Central memory CD8-positive, alpha-beta T cell (primary cell): ENCODE results near the gene SUN1.
"Not testable (repeated sequence)": the region's sequence is repeated elsewhere in the genome, so short reads cannot be mapped to it uniquely, and the experiment has no call there.

Experiments used
- ATAC-seq: fragments of 150-1000 bp; cut with Tn5 transposase; replicated peaks from 2 replicates; pipeline ENCODE4 v1.10.0; 2022; ENCODE audit warnings: mild to moderate bottlenecking, moderate FRiP score, moderate number of reproducible peaks; ENCODE audit not compliant: poor library complexity, severe bottlenecking; ENCODE audit errors: extremely low read depth
- DNase-seq, 2 donors: peaks; one replicate each; pipeline ENCODE4 v3.0.0; 2021; ENCODE audit warnings: low spot score in 2 of 2
- H3K27ac Mint-ChIP-seq: one replicate; pipeline ENCODE4 v1.8.0; 2022; ENCODE audit warnings: low read depth, mild to moderate bottlenecking, moderate library complexity, mixed read lengths
- H3K27me3 Mint-ChIP-seq: one replicate; pipeline ENCODE4 v1.8.0; 2022; ENCODE audit warnings: mixed read lengths
- H3K36me3 Mint-ChIP-seq: one replicate; pipeline ENCODE4 v1.8.0; 2022; ENCODE audit warnings: mild to moderate bottlenecking, moderate library complexity, mixed read lengths; ENCODE audit not compliant: insufficient read depth
- H3K4me1 Mint-ChIP-seq: one replicate; pipeline ENCODE4 v1.8.0; 2022; ENCODE audit warnings: mixed read lengths
- H3K4me3 Mint-ChIP-seq: one replicate; pipeline ENCODE4 v1.8.0; 2022; ENCODE audit warnings: mild to moderate bottlenecking, moderate library complexity, mixed read lengths
- H3K9me3 Mint-ChIP-seq: one replicate; pipeline ENCODE4 v1.8.0; 2022; ENCODE audit warnings: mixed read lengths

The SUN1 gene

DNA sequence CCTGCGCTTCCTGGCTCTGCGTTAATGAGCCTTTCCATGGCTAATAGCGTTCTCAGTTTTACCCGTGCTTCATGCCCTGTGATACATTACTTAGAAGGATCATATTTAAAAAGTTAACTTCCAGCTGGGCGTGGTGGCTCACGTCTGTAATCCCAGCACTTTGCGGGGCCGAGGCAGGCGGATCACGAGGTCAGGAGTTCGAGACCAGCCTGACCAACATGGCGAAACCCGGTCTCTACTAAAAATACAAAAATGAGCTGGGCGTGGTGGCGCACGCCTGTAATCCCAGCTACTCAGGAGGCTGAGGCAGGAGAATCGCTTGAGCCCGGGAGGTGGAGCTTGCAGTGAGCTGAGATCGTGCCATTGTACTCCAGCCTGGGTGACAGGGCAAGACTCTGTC lies 40.4 kb downstream of the SUN1 start:
- not testable (repeated sequence) for DNase-seq, H3K4me1 Mint-ChIP-seq, H3K27ac Mint-ChIP-seq, ATAC-seq, H3K9me3 Mint-ChIP-seq, H3K4me3 Mint-ChIP-seq, H3K27me3 Mint-ChIP-seq
- H3K36me3 Mint-ChIP-seq, result peaks cover 21% of the 10 kb centered on the region

DNA sequence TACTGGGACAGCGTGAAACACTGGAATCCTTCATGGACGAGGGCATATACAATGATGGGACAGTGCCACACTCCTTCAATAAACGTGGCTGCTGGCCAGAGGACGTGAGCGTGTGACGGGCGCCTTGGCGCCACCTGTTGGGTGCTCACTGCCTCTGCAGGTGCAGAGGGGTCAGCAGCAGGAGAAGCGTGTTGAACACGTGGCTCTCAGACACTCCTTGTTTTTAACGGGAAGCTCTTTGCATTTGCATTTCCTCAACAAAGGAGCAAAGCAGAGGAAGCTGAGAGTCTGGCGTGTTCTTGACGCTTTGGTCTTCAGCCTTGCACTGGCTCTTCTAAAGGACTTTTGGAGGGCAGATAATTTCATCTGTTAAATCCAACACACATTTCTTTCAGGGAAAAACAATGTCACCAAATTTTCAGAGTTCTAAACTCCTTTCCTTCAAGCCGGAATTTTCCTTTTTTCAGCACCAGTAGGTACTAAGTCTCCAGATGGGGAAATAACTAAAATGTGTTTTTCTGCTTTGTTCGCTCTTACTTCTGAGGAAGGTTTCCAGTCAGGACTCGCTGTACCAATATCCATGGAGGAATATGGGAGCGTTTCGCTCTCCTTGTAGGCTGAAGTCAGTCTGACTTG lies 41.2 kb downstream of the SUN1 start:
- DNase-seq, result peak; percentile 40 to 41
- Mint-ChIP-seq H3K27ac (no peak overlapping the region), H3K4me3 (no peak overlapping the region), H3K9me3 (no peaks in the 10 kb centered on the region), H3K27me3 (no peaks in the 10 kb centered on the region), H3K36me3 (peaks cover 27% of the 10 kb centered on the region), H3K4me1 (no peaks in the 10 kb centered on the region)
- no peak for ATAC-seq

DNA sequence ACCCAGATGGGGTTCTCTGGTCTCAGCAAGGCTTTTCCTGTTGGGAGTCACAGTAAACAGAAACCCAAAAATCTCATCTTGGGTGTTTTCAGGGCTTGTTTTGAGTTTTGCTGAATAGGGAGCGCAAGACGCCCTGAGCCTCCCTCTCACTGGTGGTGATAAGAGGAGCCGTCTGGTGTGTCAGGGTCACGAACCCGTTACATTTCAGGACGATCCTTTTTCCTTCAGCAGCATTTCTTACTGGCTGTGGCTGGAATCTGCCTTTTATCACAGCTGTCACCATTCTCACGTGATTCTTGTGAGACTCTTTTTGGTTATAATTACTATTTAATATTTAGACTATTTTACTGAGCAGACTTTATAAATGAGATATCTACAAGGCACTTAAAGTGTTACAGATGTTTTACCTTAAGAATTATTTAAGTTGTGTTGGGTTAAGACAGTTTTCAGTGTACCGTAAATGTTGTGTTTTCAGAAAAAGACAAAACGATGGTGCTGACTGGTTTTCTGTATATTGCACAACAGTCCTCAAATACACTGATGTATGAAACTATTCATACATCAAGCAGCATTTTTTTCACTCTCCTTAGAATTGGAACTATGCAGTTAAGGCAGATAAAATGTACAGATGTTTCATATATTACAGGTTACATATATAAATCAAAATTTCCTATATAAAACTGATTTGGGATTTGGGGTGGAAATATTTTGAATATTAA lies 41.9 kb downstream of the SUN1 start:
- H3K36me3 Mint-ChIP-seq, result peaks cover 26% of the 10 kb centered on the region
- H3K4me1 Mint-ChIP-seq, result peaks cover 3% of the 10 kb centered on the region
- DNase-seq, result no peak
- H3K27me3 Mint-ChIP-seq, result no peaks in the 10 kb centered on the region
- no peak overlapping the region for H3K27ac Mint-ChIP-seq
- no peak for ATAC-seq
- no peak overlapping the region for H3K4me3 Mint-ChIP-seq
- H3K9me3 Mint-ChIP-seq, result no peaks in the 10 kb centered on the region

DNA sequence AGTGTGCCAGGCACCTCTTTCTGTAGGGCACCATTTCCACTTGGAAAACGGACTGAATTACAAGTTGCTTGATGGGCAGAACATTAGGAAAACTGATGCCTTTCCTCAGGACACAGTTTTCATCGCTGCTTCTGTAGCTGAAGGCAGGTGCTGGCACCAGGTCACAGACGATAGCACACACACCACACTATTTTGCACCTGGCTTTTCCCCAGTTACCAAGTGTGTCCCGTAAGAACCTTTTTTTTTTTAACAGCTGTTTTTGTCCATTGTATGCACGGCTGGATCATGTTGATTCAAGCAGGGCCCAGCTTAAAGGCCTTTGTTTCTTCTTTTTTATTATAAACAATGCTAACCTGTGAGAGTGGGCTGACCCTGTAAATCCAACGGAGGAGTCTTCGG lies 42.8 kb downstream of the SUN1 start:
- ATAC-seq (no peak), DNase-seq (no peak)
- Mint-ChIP-seq H3K4me1 (peaks cover 10% of the 10 kb centered on the region), H3K9me3 (no peaks in the 10 kb centered on the region), H3K36me3 (peaks cover 25% of the 10 kb centered on the region), H3K27me3 (no peaks in the 10 kb centered on the region), H3K4me3 (no peak overlapping the region), H3K27ac (no peak overlapping the region)

DNA sequence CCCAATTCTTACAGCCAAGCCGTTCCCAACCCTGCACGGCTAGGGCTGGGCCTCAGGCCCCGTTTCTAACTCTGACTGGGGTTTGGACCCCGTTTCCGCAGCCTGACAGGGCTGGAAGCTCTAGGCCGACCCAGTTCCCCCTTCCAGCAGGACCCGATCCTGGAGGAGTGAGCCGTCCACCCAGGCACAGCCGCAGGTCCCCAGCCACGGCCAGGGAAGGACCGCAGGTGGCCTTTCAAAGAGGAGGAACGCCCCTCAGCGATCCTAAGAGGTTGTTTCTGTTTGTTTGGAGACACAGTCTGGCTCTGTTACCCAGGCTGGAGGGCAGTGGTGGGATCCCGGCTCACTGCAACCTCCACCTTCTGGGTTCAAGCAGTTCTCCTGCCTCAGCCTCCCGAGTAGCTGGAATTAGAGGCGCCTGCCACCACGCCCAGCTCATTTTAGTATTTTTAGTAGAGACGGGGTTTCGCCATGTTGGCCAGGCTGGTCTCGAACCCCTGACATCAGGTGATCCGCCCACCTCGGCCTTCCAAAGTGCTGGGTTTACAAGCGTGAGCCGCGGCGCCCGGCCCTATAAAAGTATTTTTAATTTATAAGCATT lies 43.3 kb downstream of the SUN1 start:
- H3K9me3 Mint-ChIP-seq, result no peaks in the 10 kb centered on the region
- no peaks in the 10 kb centered on the region for H3K27me3 Mint-ChIP-seq
- DNase-seq, result no peak
- H3K27ac Mint-ChIP-seq, result no peak overlapping the region
- peaks cover 22% of the 10 kb centered on the region for H3K36me3 Mint-ChIP-seq
- H3K4me1 Mint-ChIP-seq, result peaks cover 10% of the 10 kb centered on the region
- ATAC-seq, result no peak
- no peak overlapping the region for H3K4me3 Mint-ChIP-seq

DNA sequence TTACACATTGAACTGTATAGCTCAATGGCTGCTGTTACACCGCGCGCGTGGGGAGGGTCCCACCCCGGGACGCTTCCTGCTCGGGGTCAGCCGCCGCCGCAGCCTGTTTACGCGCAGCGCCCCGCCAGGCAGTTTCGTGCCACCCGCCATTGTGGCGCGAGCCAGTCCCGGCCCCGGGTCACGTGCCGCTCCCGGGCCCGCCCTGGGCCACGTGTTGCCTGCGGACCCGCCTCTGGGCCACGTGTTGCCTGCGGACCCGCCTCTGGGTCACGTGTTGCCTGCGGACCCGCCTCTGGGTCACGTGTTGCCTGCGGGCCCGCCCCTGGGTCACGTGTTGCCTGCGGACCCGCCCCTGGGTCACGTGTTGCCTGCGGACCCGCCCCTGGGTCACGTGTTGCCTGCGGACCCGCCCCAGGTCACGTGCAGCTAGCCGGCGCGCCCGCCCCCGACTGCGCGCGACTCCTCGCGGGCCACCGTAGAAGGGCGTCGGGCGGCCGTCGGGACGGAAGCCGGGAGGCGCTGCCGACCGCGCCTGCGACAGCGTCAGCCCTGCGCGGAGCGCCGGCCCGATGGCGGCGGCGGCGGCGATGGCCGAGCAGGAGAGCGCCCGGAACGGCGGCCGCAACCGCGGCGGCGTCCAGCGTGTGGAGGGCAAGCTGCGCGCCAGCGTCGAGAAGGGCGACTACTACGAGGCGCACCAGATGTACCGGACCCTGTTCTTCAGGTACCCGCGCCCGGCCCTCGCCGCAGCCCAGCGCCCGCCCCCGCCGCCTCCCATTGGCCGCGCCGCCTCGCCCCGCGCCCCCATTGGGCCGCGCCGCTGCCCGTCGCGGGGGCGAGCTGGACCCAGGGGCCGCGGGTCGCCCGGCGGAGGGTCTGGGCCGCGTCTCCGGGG lies 44.0 kb downstream of the SUN1 start, which contains the start of gene GET4:
Gene GET4, plus strand, starts transcription at position 478 of the 895 bp plus-strand sequence. Its CDS starts 92 bp downstream, at position 570.
- peak; percentile 84 for ATAC-seq
- peak; percentile 97 to 99 for DNase-seq

DNA sequence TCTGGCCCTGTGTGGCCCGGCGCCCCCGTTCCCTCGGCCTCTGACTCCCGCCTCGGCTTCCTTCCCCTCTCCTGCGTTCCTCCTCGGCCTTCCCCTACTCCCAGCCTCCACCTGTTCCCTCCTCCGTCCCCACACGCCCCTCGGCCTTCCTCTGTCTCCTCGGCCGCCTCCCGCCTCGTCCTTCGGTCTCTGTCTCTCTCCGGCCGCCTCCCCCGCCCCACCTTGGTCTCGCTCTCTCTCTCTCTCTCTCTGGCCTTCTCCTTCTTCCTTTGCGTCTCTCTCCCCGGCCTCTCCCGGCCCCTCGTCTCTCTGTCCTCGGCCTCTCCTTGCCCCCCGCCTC lies 44.7 kb downstream of the SUN1 start:
- peaks cover 13% of the 10 kb centered on the region for H3K4me1 Mint-ChIP-seq
- H3K9me3 Mint-ChIP-seq, result no peaks in the 10 kb centered on the region
- peak overlapping the region; percentile 98 for H3K27ac Mint-ChIP-seq
- peak overlapping the region; percentile 91 for H3K4me3 Mint-ChIP-seq
- H3K27me3 Mint-ChIP-seq, result no peaks in the 10 kb centered on the region
- DNase-seq (no peak), ATAC-seq (peak; percentile 1)
- peaks cover 18% of the 10 kb centered on the region for H3K36me3 Mint-ChIP-seq

More for the DNA sequence above, 44.0 kb downstream of the SUN1 start, which contains the start of gene GET4:
- peak within 1 kb of the TSS; percentile 98 for H3K27ac Mint-ChIP-seq
- no peaks in the 10 kb centered on the region for H3K9me3 Mint-ChIP-seq
- no peaks in the 10 kb centered on the region for H3K27me3 Mint-ChIP-seq
- peaks cover 18% of the 10 kb centered on the region for H3K36me3 Mint-ChIP-seq
- peaks cover 10% of the 10 kb centered on the region for H3K4me1 Mint-ChIP-seq
- peak within 1 kb of the TSS; percentile 91 for H3K4me3 Mint-ChIP-seq

DNA sequence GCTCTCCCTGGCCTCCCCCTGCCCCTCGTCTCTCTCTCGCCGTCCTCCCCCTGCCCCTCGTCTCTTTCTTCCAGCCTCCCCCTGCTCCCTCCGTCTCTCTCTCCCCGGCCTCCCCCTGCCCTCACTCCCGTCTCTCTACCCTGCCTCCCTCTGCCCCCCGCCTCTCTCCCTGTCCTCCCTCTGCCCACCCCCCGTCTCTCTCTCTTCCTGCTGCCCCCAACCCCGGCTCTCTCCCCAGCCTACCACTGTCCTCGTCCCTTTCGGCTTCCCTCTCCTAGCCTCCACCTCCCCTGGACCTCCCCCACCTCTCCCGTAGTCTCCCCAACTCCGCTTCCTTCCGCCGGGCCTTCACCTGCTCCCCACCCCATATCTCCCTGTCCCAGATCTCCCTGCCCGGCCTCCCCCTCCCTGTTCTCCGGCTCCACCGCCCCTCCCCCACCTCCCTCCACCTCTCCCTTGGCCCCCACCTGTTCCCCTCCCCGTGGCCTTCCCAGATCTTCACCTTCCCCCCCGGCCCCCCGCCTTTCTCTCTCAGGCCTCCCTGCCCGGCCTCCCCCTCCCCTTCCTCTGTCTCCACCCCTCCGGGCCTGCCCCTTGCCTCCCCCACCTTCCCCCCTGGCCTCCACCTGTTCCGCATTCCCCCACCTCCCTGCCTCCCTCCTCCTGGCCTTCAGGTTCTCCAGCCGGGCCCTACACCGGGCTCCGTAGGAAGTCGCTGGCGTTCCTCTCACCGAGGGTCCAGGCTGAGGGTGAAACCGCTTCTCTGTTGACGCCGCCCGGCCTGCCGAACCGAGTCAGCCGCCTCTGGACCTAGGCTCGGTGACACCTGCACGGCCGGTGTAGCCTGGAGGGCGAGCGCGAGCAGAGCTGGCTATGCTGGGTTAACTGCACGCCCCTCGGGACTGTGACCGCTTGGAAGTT lies 45.3 kb downstream of the SUN1 start:
- no peaks in the 10 kb centered on the region for H3K9me3 Mint-ChIP-seq
- peaks cover 18% of the 10 kb centered on the region for H3K4me1 Mint-ChIP-seq
- H3K4me3 Mint-ChIP-seq, result peak overlapping the region; percentile 91
- H3K36me3 Mint-ChIP-seq, result peaks cover 16% of the 10 kb centered on the region
- DNase-seq (no peak), ATAC-seq (no peak)
- no peaks in the 10 kb centered on the region for H3K27me3 Mint-ChIP-seq
- peak overlapping the region; percentile 98 for H3K27ac Mint-ChIP-seq

DNA sequence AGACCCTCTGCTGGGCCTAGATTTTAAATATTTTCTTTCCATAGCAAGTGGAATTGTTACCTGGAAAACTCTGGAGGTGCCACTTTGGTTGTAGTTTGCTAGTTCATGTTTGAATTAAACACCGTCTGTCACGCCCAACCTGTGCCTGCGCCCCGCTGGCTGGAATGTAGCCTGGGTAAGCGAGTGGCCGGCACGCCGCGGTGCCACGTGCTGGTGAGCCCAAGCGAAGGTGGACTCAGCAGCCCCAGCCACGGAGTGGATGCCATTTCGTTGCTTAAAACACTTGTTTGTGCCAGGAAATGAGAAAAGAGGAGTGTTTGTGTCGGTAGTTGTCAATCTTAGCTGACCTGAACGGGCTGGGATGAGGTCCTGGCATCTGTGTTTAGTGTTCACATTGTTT lies 46.8 kb downstream of the SUN1 start:
- H3K4me1 Mint-ChIP-seq, result peaks cover 25% of the 10 kb centered on the region
- peaks cover 21% of the 10 kb centered on the region for H3K36me3 Mint-ChIP-seq
- H3K27ac Mint-ChIP-seq, result no peak overlapping the region
- DNase-seq (no peak), ATAC-seq (no peak)
- no peaks in the 10 kb centered on the region for H3K9me3 Mint-ChIP-seq
- H3K4me3 Mint-ChIP-seq, result peak overlapping the region; percentile 31
- no peaks in the 10 kb centered on the region for H3K27me3 Mint-ChIP-seq

DNA sequence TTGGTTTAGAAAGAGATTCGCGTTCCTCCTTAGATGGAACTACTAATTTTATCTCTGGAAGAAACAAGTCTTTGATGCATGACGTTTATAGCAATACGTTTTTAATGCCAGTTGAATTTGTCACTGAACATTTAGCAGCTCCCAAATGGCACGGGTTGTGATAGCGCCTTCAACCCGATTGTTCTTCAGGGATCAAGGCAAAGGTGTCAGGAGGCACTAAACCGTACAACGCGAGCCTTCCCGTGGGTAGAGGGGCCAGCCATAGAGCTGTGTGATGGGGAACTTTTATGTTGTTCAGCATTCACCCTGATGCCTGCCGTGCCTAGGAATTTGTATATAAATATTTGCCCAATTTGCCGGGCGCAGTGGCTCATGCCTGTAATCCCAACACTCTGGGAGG lies 47.4 kb downstream of the SUN1 start:
- Mint-ChIP-seq H3K9me3 (no peaks in the 10 kb centered on the region), H3K27me3 (no peaks in the 10 kb centered on the region), H3K4me3 (no peak overlapping the region), H3K36me3 (peaks cover 21% of the 10 kb centered on the region), H3K4me1 (peaks cover 25% of the 10 kb centered on the region), H3K27ac (no peak overlapping the region)
- no peak for ATAC-seq
- no peak for DNase-seq

DNA sequence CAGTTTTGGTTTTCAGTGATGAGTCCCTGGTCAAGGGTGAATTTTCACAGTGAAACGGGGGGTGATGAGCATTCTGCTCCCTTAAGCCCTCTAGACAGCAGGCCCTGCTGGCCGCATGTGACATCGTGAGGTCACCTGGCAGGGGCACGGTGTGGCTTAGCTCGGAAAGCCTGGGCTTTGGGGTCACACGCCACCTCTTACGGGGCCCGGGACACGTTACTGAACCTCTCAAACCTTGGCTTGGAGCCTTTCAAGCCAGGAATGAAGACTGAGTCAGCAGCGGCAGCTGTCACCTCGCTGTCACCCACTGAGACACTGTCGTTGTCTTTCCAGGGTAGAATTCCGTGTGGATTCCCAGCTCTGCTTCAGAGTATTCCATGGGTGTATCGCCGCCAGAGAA lies 48.2 kb downstream of the SUN1 start:
- H3K4me3 Mint-ChIP-seq, result no peak overlapping the region
- no peaks in the 10 kb centered on the region for H3K9me3 Mint-ChIP-seq
- H3K36me3 Mint-ChIP-seq, result peaks cover 26% of the 10 kb centered on the region
- H3K4me1 Mint-ChIP-seq, result peaks cover 25% of the 10 kb centered on the region
- DNase-seq, result no peak
- no peaks in the 10 kb centered on the region for H3K27me3 Mint-ChIP-seq
- no peak for ATAC-seq
- no peak overlapping the region for H3K27ac Mint-ChIP-seq
